ENCODE data around the gene HACE1. TPM values are rescaled to one million over a fixed set of nuclear protein-coding genes. Genes with fewer than 3 reads are reported as not detected.

Gene HACE1
- total and polyA plus RNA-seq, 9 donors: 6.5 to 11.0 (median 9.0) TPM

DNA sequence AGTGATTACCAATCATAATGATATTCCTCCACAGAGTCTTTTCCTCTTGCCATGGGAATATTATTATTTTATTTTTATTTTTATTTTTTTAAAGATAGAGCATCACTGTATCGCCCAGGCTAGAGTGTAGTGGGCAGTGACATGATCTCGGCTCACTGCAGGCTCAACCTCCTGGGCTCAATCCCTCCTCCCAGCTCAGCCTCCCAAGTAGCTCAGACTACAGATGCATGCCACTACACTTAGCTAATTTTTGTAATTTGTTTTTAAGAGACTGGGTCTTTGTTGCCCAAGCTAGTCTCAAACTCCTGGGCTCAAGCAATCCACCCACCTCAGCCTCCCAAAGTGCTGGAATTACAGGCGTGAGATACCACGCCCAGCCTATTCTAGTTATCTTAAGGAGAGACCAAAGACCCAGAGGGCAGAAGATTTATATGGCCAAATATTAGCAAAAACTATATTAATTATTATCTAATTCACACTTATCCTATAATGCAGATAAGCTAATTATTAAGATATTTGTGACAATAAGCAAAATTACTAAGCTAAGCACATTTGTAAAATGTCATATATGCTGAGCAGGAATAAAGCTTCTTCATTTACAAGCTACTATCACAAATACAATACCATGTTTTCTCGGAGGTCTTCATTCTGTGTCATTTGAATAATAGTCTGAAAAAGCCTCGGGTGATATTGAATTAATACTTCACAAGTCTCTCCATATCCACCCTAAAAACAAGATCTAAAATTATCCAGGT lies 63.5 kb downstream of the HACE1 start:
- Histone ChIP-seq H3K9me3 (replicated peaks; ENCODE audit: control insufficient read depth, low read depth, low read length) (no peaks in the 10 kb centered on the region), H3K27me3 (ENCODE audit: control insufficient read depth, insufficient read depth, low read length) (no peaks in the 10 kb centered on the region), H3K27ac (ENCODE audit: low read length) (no peak overlapping the region), H3K36me3 (ENCODE audit: control insufficient read depth, insufficient read depth, low read length) (peaks cover 2% of the 10 kb centered on the region), H3K4me1 (ENCODE audit: control insufficient read depth, insufficient read depth, low read length) (no peaks in the 10 kb centered on the region), H3K4me3 (ENCODE audit: low read length) (no peak overlapping the region)
- no CpG with 5 or more reads among the region's 6 CpGs for WGBS (ENCODE audit: insufficient coverage)
- DNase-seq: no peak

- DNase-seq: no peak
- H3K4me1 ChIP-seq (ENCODE audit: control insufficient read depth, insufficient read depth, low read length): no peaks in the 10 kb centered on the region
- no peak overlapping the region for H3K27ac ChIP-seq (ENCODE audit: low read length)
- H3K27me3 ChIP-seq (ENCODE audit: control insufficient read depth, insufficient read depth, low read length): no peaks in the 10 kb centered on the region
- no peak overlapping the region for H3K4me3 ChIP-seq (ENCODE audit: low read length)
- WGBS (ENCODE audit: insufficient coverage): 90% methylated on average over 2 of the region's 3 CpGs
- no peaks in the 10 kb centered on the region for H3K9me3 ChIP-seq (replicated peaks; ENCODE audit: control insufficient read depth, low read depth, low read length)
- peaks cover 2% of the 10 kb centered on the region for H3K36me3 ChIP-seq (ENCODE audit: control insufficient read depth, insufficient read depth, low read length)
Measured at GRCh38 chr6:104795363-104795762, 64.4 kb downstream of the HACE1 start.

DNA sequence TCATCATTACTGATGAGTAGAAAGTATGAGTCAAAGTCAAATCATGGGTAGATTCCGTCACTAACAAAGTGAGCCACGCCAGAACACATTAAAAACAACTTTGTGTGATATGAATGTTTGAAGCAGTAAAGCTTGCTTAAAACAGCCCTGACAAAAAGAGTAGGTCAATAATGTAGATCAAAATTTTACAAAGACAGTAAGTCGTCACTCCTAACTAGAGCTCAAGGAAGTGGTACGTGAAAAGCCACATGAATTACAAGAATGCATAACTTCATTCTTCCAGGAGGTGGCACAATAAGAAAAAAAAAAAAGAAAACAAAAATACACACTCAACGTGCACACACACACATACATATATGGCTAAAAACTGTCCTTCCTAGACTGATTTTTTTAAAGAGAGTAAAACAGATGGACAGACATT lies 69.9 kb downstream of the HACE1 start:
- H3K27ac ChIP-seq (ENCODE audit: low read length): no peak overlapping the region

GRCh38 chr6:104788400-104788799 lies 71.3 kb downstream of the HACE1 start:
- H3K9me3 ChIP-seq (replicated peaks; ENCODE audit: control insufficient read depth, low read depth, low read length): no peaks in the 10 kb centered on the region
- no peak overlapping the region for H3K4me3 ChIP-seq (ENCODE audit: low read length)
- H3K4me1 ChIP-seq (ENCODE audit: control insufficient read depth, insufficient read depth, low read length): no peaks in the 10 kb centered on the region
- H3K27ac ChIP-seq (ENCODE audit: low read length): no peak overlapping the region
- WGBS (ENCODE audit: insufficient coverage): no CpG with 5 or more reads among the region's 2 CpGs
- no peak for DNase-seq
- no peaks in the 10 kb centered on the region for H3K27me3 ChIP-seq (ENCODE audit: control insufficient read depth, insufficient read depth, low read length)
- H3K36me3 ChIP-seq (ENCODE audit: control insufficient read depth, insufficient read depth, low read length): peaks cover 4% of the 10 kb centered on the region

More for the DNA sequence above, 69.9 kb downstream of the HACE1 start:
- Histone ChIP-seq H3K27me3 (ENCODE audit: control insufficient read depth, insufficient read depth, low read length) (no peaks in the 10 kb centered on the region), H3K4me3 (ENCODE audit: low read length) (no peak overlapping the region), H3K36me3 (ENCODE audit: control insufficient read depth, insufficient read depth, low read length) (peaks cover 4% of the 10 kb centered on the region), H3K4me1 (ENCODE audit: control insufficient read depth, insufficient read depth, low read length) (no peaks in the 10 kb centered on the region), H3K9me3 (replicated peaks; ENCODE audit: control insufficient read depth, low read depth, low read length) (no peaks in the 10 kb centered on the region)
- no CpG with 5 or more reads among the region's 5 CpGs for WGBS (ENCODE audit: insufficient coverage)
- peak; percentile 18 for DNase-seq

DNA sequence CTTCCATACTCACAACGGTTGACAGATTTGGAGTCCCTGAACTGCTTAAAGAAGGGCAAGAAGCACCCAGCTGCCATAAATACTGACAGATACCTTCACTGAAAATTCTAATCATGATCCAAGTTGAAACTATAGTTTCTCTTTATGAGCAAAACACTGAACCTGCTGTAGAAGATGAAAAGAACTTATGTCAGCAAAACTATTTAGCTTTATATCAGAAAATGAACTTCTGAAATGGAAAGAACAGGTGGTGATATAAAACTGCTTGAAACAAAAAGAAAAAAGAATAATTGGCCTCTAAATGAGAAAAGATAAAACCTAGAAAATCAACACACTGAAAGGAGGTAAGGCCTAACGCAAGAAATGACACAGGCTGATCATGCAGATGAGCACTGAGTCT lies 72.4 kb downstream of the HACE1 start:
- Histone ChIP-seq H3K27me3 (ENCODE audit: control insufficient read depth, insufficient read depth, low read length) (no peaks in the 10 kb centered on the region), H3K36me3 (ENCODE audit: control insufficient read depth, insufficient read depth, low read length) (peaks cover 2% of the 10 kb centered on the region), H3K27ac (ENCODE audit: low read length) (no peak overlapping the region), H3K4me3 (ENCODE audit: low read length) (no peak overlapping the region), H3K9me3 (replicated peaks; ENCODE audit: control insufficient read depth, low read depth, low read length) (no peaks in the 10 kb centered on the region), H3K4me1 (ENCODE audit: control insufficient read depth, insufficient read depth, low read length) (no peaks in the 10 kb centered on the region)
- WGBS (ENCODE audit: insufficient coverage): 80% methylated on average over 1 of the region's 2 CpGs
- DNase-seq: no peak

DNA sequence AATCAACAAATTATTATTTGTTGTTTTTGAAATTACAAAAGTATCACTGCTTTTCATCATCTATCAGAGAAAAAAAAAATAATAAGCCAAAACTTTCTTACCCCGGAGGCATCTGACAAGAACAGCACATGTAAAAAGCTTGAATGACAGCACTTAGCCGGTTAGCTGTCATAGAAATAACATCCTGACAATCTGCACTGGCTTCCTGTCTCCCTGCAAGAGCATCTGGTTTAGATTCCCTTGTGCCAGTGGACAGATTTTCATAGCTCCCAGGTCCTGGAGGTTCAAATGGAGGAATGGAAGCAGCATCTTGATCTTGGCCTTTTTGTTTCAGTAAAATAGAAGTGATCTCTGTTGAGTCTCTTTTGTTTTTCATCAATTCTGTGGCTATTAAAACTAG lies 74.8 kb downstream of the HACE1 start:
- H3K4me3 ChIP-seq (ENCODE audit: low read length): no peak overlapping the region
- WGBS (ENCODE audit: insufficient coverage): 6% methylated on average over 2 of the region's 2 CpGs
- H3K4me1 ChIP-seq (ENCODE audit: control insufficient read depth, insufficient read depth, low read length): no peaks in the 10 kb centered on the region
- DNase-seq: peak; percentile 3
- no peak overlapping the region for H3K27ac ChIP-seq (ENCODE audit: low read length)
- H3K9me3 ChIP-seq (replicated peaks; ENCODE audit: control insufficient read depth, low read depth, low read length): no peaks in the 10 kb centered on the region
- H3K27me3 ChIP-seq (ENCODE audit: control insufficient read depth, insufficient read depth, low read length): no peaks in the 10 kb centered on the region
- H3K36me3 ChIP-seq (ENCODE audit: control insufficient read depth, insufficient read depth, low read length): peaks cover 6% of the 10 kb centered on the region

- Histone ChIP-seq H3K4me1 (ENCODE audit: control insufficient read depth, insufficient read depth, low read length) (no peaks in the 10 kb centered on the region), H3K27ac (ENCODE audit: low read length) (no peak overlapping the region), H3K9me3 (replicated peaks; ENCODE audit: control insufficient read depth, low read depth, low read length) (no peaks in the 10 kb centered on the region), H3K4me3 (ENCODE audit: low read length) (no peak overlapping the region), H3K36me3 (ENCODE audit: control insufficient read depth, insufficient read depth, low read length) (peaks cover 3% of the 10 kb centered on the region), H3K27me3 (ENCODE audit: control insufficient read depth, insufficient read depth, low read length) (no peaks in the 10 kb centered on the region)
- WGBS (ENCODE audit: insufficient coverage): no CpG with 5 or more reads among the region's 2 CpGs
- DNase-seq: peak; percentile 32
Measured at GRCh38 chr6:104771258-104771832, 88.4 kb downstream of the HACE1 start.

- no peaks in the 10 kb centered on the region for H3K27me3 ChIP-seq (ENCODE audit: control insufficient read depth, insufficient read depth, low read length)
- WGBS (ENCODE audit: insufficient coverage): no CpG with 5 or more reads among the region's 1 CpG
- no peak overlapping the region for H3K4me3 ChIP-seq (ENCODE audit: low read length)
- no peaks in the 10 kb centered on the region for H3K4me1 ChIP-seq (ENCODE audit: control insufficient read depth, insufficient read depth, low read length)
- no peaks in the 10 kb centered on the region for H3K9me3 ChIP-seq (replicated peaks; ENCODE audit: control insufficient read depth, low read depth, low read length)
- DNase-seq: no peak
- H3K27ac ChIP-seq (ENCODE audit: low read length): no peak overlapping the region
- peaks cover 3% of the 10 kb centered on the region for H3K36me3 ChIP-seq (ENCODE audit: control insufficient read depth, insufficient read depth, low read length)
Measured at GRCh38 chr6:104768906-104769305, 90.8 kb downstream of the HACE1 start.

GRCh38 chr6:104766595-104766994 lies 93.1 kb downstream of the HACE1 start:
- H3K4me1 ChIP-seq (ENCODE audit: control insufficient read depth, insufficient read depth, low read length): no peaks in the 10 kb centered on the region
- H3K27ac ChIP-seq (ENCODE audit: low read length): no peak overlapping the region
- no CpG with 5 or more reads among the region's 4 CpGs for WGBS (ENCODE audit: insufficient coverage)
- no peak overlapping the region for H3K4me3 ChIP-seq (ENCODE audit: low read length)
- no peaks in the 10 kb centered on the region for H3K9me3 ChIP-seq (replicated peaks; ENCODE audit: control insufficient read depth, low read depth, low read length)
- H3K36me3 ChIP-seq (ENCODE audit: control insufficient read depth, insufficient read depth, low read length): peaks cover 3% of the 10 kb centered on the region
- no peak for DNase-seq
- H3K27me3 ChIP-seq (ENCODE audit: control insufficient read depth, insufficient read depth, low read length): no peaks in the 10 kb centered on the region

DNA sequence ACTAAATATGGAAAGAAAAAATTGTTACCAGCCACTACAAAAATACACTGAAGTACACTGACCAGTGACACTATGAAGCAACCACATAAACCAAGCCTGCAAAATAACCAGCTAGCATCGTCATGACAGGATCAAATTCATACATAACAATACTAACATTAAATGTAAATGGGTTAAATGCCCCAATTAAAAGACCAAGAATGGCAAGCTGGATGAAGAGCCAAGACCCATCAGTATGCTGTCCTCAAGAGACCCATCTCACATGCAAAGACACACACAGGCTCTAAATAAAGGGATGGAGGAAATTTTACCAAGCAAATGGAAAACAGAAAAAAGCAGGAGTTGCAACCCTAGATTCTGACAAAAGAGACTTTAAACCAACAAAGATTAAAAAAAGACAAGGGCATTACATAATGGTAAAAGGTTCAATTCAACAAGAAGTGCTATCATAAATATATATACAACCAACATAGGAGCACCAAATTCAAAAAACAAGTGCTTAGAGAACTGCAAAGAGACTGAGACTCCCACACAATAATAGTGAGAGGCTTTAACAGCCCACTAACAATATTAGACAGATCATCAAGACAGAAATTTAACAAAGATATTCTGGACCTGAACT lies 104.8 kb downstream of the HACE1 start:
- WGBS (ENCODE audit: insufficient coverage): no CpG with 5 or more reads among the region's 1 CpG
- no peak for DNase-seq
- Histone ChIP-seq H3K4me1 (ENCODE audit: control insufficient read depth, insufficient read depth, low read length) (no peaks in the 10 kb centered on the region), H3K9me3 (replicated peaks; ENCODE audit: control insufficient read depth, low read depth, low read length) (peaks cover 15% of the 10 kb centered on the region), H3K4me3 (ENCODE audit: low read length) (no peak overlapping the region), H3K27me3 (ENCODE audit: control insufficient read depth, insufficient read depth, low read length) (no peaks in the 10 kb centered on the region), H3K36me3 (ENCODE audit: control insufficient read depth, insufficient read depth, low read length) (peaks cover 10% of the 10 kb centered on the region), H3K27ac (ENCODE audit: low read length) (no peak overlapping the region)

Measured in muscle of leg (tissue), 11 donors.